Measurements from ENCODE around the gene POMT2.
A peak's percentile ranks its signal among the peaks of the same experiment; 100 is the strongest.
"Not testable (repeated sequence)": the region's sequence is repeated elsewhere in the genome, so short reads cannot be mapped to it uniquely, and the experiment has no call there.

Gene POMT2, protein sequence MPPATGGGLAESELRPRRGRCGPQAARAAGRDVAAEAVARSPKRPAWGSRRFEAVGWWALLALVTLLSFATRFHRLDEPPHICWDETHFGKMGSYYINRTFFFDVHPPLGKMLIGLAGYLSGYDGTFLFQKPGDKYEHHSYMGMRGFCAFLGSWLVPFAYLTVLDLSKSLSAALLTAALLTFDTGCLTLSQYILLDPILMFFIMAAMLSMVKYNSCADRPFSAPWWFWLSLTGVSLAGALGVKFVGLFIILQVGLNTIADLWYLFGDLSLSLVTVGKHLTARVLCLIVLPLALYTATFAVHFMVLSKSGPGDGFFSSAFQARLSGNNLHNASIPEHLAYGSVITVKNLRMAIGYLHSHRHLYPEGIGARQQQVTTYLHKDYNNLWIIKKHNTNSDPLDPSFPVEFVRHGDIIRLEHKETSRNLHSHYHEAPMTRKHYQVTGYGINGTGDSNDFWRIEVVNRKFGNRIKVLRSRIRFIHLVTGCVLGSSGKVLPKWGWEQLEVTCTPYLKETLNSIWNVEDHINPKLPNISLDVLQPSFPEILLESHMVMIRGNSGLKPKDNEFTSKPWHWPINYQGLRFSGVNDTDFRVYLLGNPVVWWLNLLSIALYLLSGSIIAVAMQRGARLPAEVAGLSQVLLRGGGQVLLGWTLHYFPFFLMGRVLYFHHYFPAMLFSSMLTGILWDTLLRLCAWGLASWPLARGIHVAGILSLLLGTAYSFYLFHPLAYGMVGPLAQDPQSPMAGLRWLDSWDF

DNA sequence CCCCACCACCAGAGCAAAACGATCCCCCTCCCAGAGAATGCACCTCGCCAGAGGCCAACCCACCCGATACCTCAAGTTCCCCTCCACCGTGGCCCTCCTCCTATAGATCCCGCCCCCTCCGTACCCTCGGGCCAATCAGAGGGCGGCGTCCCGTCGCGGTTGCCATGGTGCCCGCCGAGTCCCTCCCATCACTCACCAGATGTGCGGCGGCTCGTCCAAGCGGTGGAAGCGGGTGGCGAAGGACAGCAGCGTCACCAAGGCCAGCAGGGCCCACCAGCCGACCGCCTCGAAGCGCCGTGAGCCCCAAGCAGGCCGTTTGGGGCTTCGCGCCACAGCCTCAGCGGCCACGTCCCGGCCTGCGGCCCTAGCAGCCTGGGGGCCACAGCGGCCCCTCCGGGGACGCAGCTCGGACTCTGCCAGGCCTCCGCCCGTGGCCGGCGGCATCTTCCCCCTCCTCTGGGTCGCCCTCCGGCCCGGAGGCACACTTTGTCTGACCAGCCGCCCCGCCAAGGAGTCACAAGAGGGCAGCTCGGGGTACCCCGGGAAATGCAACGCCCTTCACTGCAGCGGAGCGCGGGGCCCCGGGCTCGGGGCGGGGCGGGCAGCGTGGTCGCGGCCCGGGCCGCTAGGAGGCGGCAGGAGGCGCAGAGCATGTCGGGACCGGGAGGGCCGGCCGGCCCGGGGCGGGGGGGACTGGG lies at the start of gene POMT2:
POMT2 (minus strand) TSS at position 646 of the 698 bp plus-strand sequence; CDS start at position 444, 202 bp downstream.
- DNase-seq (ENCODE audit: low spot score): peak; percentile 65
- no peak for FAIRE-seq

DNA sequence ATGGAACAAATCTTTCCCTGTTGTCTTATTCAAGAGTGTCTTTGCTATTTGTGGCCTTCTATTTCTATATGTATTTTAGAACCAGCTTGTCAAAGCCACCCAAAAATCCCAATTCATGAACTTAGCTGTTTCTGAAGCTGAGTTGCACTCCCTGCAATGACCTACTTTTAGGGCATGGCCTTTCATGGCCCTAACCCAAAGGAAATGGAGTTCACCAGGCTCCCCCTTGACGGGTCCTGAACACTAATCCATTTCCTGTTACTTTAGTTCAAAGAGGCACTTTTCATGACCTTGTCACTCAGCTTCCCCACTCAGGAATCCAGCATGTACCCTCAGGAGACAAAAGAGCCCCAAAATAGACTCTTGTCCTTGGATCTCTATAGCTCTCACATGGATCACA lies 48.6 kb upstream of the POMT2 start:
- no peak for FAIRE-seq

DNA sequence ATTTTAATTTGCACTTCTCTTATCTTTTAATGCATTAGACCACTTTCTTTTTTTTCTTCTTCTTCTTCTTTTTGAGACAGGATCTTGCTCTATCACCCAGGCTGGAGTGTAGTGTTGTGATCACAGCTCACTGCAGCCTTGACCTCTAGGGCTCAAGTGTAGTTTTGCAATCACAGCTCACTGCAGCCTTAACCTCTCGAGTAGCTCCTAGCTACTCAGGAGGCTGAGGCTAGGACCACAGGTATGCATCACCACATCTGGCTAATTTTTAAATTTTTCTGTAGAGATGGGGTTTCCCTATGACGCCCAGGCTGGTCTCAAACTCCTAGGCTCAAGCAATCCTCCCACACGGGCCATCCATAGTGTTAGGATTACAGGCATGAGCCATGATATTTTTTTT lies 43.5 kb upstream of the POMT2 start:
- FAIRE-seq (no peak), DNase-seq (ENCODE audit: low spot score) (no peak)

More for the DNA sequence above, 48.6 kb upstream of the POMT2 start:
- no peak for DNase-seq (ENCODE audit: low spot score)

DNA sequence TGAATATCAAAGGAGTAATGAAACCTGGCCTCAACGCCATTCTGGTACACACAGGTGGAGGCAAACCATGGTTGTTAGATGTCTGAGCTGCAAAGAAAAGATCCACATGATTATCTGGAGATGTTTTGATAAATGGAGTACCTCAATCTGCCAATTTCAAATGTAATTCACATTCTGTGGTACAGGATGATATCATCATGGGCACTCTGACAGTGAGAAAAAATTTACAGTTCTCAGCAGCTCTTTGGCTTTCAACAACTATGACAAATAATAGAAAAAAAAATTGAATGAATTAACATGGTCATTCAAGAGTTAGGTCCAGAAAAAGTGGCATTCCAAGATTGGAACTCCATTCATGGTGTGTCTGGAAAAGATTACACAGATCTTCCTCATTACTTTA lies 38.9 kb upstream of the POMT2 start:
- no peak for DNase-seq (ENCODE audit: low spot score)
- no peak for FAIRE-seq

DNA sequence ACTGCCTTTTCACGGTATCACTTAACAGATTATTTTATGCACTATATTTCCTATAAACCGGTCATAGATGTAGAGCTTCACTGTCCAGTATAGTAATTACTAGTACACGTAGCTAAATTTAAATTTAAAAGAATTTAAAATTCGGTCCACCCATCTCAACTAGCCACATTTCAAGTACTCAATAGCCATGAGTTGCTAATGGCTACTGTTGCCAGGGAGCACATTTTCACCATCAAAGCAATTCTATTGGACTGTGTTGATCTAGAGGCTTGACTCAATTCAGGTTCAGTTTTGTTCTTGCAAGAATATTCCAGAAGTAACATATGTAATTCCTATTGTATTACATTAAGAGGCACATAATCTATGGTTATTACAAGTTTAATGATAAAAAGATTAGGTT lies 36.2 kb upstream of the POMT2 start:
- DNase-seq (ENCODE audit: low spot score) (no peak), FAIRE-seq (no peak)

DNA sequence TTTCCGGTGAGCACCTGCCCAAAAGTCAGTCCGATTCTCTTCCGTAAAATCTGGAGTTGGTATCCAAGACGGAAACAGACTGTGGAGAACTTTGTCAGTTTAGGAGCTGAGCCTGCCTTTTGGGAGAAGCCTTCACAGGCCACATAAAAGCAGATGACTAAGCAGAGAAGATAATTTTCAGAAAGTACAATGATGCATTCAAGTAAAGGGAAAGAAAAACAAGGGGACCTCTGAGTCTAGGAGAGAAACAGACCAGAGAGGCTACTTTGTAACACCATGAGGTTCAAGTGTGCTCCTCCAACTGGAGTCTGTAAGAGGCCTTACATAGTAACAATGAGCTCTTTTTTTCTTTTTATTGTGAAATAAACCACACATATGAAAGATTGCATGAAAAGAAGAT lies 35.1 kb upstream of the POMT2 start:
- FAIRE-seq: no peak
- DNase-seq (ENCODE audit: low spot score): no peak

DNA sequence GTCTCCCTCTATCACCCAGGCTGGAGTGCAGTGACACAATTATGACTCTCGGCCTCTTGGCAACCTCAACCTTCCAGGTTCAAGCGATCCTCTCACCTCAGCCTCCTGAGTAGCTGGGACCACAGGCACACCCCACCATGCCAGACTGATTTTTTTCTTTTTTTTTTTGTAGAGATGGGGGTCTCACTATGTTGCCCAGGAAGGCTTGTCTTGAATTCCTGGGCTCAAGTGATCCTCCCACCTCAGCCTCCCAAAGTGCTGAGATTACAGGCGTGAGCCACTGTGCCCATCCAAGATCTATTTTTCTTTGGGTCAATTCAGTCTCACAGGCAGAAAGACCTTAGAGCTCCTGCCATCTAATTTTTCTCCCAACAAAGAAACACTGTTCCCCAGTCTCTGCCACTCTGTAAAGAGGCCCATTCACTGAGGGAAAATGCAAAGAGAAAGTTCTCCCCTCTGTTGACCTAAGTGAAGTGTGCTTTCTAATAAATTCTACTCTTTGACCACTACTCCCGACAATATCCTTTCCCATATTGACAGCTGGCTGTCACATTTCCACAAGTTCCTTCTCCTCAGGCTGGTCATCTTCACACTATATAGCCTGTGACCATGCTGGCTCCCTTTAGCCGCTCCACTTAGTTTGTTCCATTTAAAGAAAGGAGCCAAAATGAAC lies 32.9 kb upstream of the POMT2 start:
- DNase-seq (ENCODE audit: low spot score) (no peak), FAIRE-seq (no peak)

DNA sequence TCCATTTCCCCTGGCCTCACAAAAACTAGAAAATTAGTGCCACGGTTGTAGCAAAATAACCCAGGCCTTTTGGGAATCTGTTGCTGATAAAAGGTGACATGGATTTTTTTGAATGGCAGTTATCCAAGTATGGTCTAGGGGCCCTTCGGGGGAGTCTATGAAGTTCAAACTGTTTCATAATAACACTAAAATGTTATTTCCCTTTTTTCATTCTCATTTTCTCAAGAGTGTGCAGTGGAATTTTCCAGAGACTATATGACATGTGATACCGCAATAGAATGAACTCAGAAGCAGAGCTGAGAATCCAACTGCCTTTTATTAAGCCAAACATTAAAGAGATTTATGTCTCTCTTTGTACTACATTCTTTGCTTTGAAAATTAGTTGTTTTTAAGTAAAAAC lies 27.1 kb upstream of the POMT2 start:
- DNase-seq (ENCODE audit: low spot score) (no peak), FAIRE-seq (no peak)

DNA sequence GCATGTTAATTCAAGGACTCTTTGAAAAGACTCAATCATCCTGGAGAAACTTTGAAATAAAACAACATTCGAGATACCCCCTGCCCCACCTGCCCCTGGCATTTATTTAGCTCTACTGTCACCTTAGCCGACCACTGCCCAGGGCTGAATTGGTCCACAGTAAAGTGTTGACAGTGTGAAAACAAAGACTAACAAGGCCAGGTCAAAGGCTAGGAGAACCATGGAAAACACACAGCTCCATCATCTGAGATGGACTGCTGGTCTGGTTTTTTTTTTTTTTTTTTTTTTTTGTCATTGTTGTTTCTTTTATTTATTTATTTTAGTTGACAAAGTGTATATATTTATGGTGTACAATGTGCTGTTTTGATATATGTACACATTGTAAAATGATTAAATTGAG lies 25.8 kb upstream of the POMT2 start:
- no peak for DNase-seq (ENCODE audit: low spot score)
- FAIRE-seq: no peak

DNA sequence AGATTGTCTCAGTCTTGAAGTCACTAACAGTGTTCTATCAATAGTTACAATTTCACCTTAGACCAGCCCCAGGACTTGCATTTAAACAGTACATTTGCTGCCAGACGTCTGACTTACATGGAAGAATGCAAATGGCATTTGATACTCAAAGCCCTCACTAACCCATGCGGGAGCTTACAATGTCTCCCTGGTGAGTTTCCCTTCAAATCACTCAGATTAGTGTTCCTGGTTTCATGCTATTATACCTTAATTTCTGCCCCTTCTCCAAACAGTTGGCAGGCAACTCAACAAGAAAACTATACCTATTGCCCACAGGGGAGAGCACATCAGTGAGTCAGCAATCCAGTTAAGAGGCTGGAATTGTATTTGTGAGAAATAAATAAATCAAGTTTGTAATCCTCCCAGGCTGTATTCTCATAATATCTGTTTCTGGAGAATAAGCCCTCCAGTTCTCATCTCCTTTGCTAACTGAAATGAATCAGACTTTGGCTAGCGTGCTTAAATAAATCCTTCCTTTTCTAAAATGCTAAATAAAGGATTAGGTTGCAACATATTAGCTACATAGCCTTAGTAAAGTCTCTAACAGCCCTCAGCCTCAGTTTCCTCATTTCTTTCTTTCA lies 23.8 kb upstream of the POMT2 start:
- no peak for DNase-seq (ENCODE audit: low spot score)
- FAIRE-seq: no peak

DNA sequence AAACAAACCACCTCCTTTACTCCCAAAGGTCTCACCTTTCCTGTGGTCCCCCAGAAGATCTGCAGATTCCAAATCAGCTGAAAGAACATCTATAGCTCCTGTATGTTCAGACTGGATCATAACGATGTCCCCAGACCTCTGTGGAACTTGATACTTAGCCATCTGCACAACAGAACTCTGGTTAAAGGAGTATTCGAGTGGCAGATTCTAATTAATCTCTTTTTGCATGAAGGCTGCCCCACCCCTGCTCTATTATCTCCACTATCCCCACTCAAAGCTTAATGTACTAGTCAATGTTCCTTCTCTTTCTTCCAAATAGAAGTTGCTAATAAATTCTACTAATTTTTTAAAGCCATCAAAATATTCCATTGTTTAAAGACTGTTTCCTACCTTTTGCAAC lies 23.0 kb upstream of the POMT2 start:
- FAIRE-seq (no peak), DNase-seq (ENCODE audit: low spot score) (no peak)

DNA sequence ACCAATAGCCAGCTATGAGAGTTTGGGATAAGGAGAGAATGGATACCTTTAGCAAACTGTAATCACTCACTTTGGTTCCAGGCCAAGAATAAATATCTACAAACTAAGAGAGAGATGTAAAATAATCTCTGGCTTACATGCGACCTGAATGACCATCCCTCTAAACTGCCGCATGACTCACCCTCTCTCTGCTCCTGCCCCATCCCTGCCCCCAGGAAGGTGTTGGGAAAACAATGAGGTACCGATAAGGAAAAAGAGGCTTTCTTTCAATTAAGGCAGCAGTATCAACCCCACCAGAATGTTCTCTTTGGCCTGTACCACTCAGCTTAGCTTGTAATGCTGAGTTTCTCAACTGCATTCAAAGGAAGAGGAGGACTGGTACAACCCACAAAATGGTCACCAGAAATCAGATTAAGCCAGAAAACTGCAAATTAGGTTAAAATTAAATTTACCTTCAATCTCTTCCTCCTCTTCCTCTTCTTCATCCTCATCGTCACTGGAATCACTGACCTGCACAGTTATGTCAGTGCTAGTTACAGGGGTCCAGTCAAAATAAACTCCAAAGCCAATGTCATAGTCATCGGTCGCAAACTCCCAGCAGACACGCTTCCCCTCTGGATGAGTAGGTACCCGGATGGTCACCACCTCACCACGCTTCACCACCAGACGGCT lies 22.2 kb upstream of the POMT2 start:
- FAIRE-seq (no peak), DNase-seq (ENCODE audit: low spot score) (no peak)

DNA sequence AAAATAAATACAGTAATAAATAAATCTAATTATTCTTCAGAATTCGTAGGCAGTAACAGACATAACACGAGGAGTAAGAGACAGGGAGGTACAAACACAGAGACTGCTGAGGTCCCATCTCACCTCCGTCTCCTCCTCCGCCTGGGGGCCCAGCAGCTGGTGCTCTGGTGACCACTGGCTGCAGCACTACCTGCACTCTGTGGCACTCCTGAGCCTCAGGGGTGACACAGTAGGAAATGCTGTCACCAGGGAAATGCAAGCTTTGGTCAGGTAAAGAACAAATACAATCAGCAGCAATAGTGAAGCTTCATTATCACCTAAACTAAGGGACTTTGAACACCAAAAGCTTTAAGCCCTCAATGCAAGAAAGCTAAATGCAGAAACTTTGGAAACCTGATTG lies 19.7 kb upstream of the POMT2 start:
- DNase-seq (ENCODE audit: low spot score): no peak

DNA sequence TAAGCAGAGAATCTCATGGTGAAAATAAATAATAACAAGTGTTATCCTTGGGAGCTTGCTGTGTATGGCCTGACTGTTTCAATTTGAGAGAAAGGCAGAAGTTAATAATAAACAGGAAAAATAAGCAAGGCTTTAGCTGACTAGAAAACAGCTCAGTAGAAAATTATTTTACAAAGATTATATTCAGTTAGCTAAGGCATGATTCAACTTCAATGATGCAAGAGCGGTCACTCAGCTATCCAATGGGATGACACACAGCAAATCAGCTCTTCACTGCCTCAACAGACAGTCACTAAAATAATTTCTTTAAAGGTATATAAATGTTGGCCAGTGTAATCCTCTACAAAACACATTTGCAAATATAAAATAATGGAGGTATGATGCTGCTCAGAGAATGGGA lies 18.7 kb upstream of the POMT2 start:
- DNase-seq (ENCODE audit: low spot score) (peak; percentile 22), FAIRE-seq (no peak)

More for the DNA sequence above, 19.7 kb upstream of the POMT2 start:
- no peak for FAIRE-seq

DNA sequence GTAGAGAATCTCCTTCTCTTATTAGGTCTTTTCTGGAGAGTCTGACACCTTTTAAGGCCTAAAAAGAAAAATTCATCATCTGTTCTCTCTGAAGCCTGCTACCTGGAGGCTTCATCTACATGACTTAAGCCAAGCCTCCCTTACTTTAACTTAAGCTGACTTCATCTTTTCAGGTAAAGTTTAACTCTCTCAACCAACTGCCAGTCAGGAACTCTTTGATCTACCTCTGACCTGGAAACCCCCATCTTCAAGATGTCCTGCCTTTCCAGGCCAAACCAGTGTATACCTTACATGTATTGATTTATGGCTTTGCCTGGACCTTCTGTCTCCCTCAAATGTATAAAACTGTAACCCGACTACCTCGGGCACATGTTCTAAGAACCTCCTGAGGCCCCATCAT lies 17.6 kb upstream of the POMT2 start:
- no peak for FAIRE-seq
- DNase-seq (ENCODE audit: low spot score): no peak

DNA sequence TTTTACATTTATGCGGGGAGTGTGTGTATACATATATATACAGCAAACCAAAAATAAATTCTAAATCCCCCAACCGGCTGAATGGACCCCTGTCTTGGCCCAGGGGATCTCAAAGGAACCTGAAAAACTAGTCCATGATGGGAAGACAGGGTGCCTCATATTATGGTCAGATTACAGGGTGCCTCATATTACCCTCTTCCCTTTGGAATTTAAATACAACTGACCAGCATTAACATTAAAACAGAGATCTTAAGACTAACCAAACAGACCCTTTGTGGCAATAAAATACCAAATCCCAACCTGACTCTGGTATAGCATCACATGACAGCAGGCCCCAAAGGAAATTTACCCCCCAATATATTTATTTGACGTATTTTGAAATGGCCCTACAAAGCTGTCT lies 17.2 kb upstream of the POMT2 start:
- DNase-seq (ENCODE audit: low spot score) (no peak), FAIRE-seq (no peak)

DNA sequence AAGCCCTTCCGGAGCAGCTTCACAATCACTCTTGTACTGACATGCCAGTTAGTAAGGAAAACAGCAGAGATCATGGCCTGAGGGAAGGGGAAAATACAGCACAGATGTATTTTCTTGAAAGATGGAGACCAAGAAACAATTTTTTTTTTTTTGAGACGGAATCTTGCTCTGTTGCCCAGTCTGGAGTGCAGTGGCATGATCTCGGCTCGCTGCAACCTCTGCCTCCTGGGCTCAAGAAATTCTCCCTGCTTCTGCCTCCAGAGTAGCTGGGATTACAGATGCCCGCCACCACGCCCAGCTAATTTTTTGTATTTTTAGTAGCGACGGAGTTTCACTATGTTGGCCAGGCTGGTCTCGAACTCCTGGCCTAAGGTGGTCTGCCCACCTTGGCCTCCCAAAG lies 16.6 kb upstream of the POMT2 start:
- FAIRE-seq; DNase-seq (ENCODE audit: low spot score): not testable (repeated sequence)

DNA sequence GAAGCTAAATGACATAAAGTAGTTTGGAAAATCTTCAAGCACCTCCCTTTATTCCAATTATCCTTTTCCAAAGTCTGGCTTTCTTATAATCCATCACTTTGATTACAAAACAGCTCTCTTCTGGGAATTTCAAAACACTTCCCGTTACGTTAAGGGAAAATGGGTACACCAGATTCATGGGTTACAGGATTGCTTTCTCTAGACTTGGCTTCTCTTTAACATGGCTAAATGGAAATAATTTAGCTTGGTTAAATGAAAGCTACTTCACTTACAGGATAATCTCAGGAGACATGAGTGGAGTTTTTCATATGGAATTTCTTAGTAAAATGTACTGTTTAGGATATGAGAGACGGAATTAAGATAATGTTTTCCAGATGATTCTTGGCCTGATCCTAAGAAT lies 14.9 kb upstream of the POMT2 start:
- DNase-seq (ENCODE audit: low spot score): no peak
- FAIRE-seq: no peak

DNA sequence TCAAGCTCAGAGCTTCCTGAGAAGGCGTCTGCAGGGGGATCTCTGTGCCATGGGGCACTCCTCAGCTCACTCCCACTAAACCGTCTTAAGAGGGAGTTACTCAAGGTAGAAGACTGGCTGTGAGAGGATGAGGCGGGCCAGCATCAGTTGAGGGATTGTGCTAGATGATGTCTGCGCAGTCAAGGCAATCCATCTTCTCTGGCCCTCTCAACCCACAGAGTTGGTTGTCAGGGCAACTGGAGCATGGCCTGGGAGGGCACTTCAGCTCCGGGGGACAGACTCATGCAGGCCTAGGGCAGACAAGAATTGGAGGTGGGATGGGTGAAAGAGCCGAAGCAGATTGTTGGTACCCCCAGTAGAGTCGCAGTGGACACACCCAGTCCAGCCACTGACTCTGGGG lies 9.2 kb upstream of the POMT2 start:
- DNase-seq (ENCODE audit: low spot score): no peak
- no peak for FAIRE-seq

DNA sequence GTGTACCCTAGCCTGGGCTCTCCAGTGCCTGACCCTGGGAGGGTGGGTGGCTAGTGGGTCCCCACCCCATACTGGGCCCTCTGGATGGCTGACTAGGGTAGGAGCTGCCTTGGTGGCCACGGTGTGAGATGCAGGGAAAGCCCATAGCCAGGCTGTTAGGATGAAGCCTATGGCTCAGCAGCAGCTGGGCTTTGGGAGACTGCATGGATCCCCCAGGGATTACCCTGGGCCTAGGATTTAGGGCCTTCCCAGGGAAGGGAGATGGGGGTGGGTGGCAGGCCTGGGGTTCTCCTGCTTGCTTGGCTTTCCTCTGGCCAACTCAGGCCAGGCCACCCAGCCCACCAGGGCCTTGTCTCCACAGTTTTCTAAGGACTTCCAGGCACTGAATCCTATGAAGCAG lies 6.4 kb upstream of the POMT2 start:
- FAIRE-seq (no peak), DNase-seq (ENCODE audit: low spot score) (no peak)

DNA sequence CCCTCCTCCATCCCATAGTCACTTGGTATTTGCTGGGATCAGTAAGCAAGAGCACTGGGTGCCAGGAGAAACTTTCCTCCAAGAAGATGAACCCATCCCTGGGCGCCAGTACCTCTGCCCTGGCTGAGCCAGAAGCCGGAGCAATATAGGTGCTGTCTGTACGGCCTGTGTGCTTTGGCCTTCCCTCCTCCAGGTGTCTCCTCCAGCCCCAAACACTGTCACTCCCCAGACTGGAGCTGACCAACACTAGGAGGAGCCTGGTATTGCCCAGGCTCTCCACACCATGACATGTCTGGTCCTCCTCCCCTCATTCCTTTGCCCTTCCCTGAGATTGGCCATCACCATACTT lies 5.0 kb upstream of the POMT2 start:
- DNase-seq (ENCODE audit: low spot score) (no peak), FAIRE-seq (no peak)

Data from RCC 7860 (cell line).